GM19238 (cell line): ENCODE measurements around the gene DYNC1LI2.

ENCODE experiments used
- DNase-seq: peaks from one replicate; pipeline ENCODE4 v3.0.0; 2011; ENCODE audit warnings: low spot score; ENCODE audit not compliant: insufficient read length

Gene DYNC1LI2

DNA sequence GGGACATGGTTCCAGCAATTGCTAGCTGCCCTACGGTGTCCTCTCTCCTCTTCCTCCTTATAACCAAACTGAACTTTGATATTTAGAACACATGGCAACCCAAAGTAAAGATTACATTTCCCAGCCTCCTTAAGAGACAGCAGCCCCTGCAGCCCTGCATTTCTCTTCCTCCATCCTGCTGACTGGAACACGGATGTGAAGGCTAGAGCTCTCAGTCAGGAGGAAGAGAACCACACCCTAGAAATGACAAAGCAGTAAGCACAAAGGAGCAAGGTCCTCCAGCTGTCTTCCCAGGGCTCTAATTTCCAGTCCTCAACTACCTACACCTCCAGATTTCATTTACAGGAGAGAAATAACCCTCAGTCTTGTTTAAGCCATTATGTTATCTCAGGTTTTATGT, 10.9 kb downstream of the DYNC1LI2 start:
- no peak for DNase-seq

DNA sequence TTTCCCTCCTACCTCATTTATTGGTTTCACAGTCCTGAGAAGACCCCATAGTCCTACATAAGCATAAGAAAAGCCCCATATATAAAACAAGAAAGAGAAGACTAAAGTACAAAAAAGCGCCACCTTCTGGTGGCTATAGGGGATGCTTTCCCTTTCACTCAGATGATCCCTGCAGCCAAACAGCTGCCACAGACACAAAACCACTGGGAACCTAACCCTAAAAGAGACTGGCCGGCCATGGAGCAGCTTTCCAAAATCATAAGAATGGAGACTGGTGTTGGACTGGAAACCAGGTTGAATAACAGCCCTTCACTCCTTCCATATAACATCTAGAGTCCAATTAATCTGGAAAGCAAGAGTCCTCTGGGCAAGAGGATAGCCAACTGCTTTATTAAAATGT, 11.4 kb downstream of the DYNC1LI2 start:
- DNase-seq: peak; percentile 28

DNA sequence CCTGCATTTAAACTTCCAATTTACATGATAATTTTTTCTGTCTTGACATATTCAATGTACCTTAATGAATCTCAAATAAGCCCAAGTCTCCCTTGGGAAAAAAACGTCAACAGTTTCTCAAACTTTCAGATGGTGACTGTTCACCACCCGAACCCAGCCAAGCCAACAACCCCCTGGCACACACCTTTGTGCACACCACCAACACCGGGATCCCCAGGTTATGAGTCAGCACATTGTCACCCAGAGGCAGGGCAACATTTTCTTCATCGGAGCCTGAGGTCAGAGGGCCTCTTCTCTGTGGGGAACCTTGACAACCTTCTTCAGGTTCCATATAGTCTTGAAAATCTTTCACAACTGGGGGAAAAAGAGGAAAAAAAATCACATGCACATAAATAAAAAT, 15.5 kb downstream of the DYNC1LI2 start:
- DNase-seq: no peak

DNA sequence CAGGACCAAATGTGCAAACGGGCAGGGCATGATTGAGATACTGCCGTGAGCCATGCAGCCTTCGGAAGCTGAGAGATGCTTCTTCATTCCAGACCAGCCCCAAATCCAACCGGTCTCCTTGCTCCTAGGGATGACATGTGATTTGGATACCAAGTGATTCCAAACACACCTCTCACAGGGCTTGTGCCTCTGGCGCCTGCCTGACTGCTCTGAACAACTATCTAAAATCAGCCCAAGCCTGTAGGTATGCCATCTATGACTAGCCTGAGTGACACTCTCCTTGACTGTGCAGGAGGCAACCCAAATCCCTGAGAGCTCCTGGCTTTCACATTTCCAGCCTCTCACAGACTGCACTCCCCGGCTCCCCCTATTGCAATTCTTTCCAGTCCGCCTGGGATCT, 20.3 kb downstream of the DYNC1LI2 start:
- DNase-seq: no peak

DNA sequence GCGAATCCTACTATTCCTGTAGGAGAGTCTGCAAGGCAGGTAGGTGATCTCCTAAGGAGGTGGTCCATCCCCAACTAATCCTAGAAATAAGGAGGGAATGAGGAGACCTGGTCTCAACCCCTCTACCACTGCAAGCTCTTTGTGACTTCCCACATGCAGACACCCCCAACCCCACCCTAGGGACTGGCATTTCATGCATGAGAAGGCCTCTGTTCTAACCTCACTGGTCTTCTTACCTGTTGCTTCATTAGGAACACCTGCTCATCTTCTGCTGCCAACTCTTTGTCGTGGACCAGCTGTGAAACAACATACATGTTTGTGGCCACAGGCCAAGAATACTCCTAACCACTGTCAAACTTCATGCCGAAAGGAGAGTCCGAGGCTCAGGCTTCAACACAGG, 22.6 kb downstream of the DYNC1LI2 start:
- DNase-seq: no peak

DNA sequence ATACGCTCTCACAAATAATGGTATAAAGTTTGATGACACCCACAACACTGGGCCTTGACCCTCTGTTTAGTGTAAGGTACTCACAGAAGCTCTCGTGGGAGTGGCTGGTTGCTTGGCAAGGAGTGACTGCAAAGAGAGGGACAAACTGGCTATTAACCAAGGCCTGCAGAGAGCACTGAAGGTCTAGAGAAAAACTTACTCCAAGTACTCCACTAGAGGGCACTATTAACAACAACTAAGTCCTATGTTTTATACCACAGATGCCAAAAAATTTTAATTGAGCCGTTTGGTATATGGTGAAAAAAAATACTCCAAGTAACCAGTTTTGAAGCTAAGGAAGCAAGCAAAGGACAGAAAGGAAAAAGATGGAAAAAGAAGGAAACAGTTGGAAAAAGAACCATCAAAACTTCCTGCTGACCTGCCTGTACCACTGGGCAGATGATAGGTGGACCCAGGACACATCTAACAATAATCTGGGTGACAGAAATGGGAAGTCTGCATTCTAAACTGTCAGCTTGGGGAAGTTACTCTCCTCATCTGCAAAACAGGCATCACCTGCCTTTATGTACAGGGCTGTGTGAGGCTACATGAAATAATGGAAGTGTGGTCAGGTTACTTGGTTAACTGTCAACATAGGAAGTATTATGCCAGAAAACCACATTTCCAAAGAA, 23.2 kb downstream of the DYNC1LI2 start:
- peak; percentile 14 for DNase-seq

DNA sequence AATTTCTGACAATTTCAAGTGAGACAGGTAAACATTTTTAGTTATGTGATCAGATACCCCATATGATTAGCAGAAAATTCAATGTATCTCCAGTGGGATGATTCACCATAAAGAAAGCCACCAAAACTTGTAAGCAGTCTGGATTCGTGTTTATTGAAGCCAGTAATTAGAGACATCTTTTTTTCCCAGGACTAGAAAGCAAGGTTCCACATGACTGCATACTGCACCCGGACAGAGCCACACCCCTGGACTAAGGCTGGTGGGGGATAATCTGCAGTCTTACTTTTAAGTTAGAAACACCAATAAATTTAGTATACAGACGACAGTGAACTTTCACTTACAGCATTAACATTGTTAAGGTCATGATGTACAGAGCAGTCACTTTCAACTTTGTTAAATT, 30.6 kb downstream of the DYNC1LI2 start:
- no peak for DNase-seq

DNA sequence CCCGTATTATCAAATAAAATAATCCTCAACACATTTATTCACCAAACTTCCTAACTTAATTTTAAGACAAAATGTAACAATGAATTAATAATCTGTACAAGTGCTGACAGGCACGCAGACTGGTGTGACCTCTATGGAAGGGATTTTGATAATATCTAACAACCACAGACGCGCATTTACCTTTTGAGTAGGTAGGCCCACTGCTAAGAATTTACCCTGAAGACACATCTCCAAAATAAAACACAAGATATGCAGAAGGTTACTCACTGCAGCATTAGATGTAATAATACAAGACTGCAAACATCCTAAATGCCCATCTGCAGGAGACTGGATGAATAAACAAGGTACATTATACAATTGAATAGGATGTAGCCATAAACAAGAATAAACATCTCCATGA, 32.2 kb downstream of the DYNC1LI2 start:
- DNase-seq: no peak

DNA sequence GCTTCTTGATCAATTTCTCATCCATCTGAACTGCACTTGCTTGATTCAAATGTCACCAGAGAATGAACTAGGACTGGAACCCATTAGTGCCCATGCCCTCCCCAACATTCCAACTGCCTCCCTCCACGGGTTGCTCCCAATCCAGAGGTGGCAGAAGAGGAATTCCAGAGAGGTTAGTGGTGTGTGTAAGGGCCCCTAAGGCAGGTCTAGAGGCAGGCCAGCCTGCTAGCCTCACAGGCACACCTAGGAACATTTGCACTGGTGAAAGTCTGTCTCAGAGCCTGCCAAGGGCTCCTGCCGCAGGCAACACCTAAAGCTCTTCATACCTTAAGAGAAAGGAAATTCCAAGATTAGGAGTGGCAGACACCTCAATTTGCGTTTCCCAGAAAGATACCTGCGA, 33.6 kb downstream of the DYNC1LI2 start:
- no peak for DNase-seq

DNA sequence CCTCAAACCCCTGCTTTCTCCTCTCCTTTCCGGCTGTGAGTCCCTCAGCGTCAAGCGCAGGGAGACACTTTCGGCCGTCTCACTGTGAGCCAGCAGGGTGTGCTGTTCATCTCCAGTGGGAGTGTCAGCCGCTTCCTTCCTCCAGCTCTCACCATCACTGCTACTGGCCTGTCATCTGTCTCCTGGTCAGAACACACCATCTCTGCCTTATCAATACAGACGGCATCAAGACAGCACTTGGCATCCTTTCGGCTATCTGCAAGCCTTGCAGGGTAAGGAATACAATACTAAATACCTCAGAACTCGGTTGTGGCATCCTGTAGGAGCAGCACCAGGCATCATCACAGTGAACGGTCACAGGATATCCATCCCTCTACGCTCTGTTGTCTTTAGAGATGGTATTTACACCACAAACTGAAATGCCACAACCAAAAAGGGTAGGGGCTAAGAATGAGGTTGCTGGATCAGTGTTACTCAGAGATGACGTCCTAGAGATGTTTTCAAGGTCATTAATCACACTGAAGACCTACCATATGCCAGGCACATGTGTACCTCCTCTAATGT, 34.2 kb downstream of the DYNC1LI2 start:
- no peak for DNase-seq

DNA sequence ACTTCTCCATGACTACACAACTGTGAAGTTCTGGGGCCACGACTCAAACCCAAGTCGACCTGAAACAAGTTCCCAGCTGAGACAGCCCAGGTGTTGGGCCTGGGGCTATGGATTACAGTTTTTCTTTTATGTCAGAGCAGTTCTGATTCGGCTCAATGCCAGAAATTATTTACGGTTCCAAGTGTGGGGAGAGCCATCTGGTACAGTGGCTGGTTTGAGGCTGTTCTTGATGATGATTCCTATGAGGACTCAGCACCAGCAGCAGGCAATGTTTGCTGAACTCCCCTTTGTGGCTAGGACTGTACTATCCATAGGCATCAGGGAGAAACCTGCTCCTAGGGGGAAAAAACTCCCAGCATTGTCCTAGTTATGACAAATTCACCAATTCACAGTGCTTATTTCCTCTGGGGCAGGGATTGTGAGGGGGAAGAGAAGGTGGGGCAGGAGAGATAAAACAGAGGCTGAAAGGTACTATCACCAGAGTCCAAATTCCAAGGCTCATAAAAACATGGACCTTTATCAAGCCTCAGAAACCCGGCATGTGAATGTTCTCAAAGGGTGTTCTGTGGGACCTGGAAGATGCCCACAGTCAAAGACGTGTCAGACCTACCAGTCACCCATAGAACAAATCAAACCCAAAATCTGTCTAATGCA, 36.6 kb downstream of the DYNC1LI2 start:
- DNase-seq: no peak

DNA sequence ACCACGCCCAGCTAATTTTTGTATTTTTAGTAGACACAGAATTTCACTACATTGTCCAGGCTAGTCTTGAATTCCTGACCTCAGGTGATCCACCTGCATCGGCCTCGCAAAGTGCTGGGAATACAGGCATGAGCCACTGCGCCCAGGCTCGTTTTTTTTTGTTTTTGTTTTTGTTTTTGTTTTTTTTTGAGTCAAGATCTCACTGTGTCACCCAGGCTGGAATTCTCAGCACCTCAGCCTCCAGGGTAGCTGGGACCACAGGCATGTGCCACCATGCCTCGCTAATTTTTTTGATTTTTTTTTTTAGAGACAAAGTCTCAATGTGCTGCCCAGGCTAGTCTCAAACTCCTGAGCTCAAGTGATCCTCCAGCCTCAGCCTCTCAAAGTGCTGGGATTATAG, 37.3 kb downstream of the DYNC1LI2 start:
- no peak for DNase-seq

DNA sequence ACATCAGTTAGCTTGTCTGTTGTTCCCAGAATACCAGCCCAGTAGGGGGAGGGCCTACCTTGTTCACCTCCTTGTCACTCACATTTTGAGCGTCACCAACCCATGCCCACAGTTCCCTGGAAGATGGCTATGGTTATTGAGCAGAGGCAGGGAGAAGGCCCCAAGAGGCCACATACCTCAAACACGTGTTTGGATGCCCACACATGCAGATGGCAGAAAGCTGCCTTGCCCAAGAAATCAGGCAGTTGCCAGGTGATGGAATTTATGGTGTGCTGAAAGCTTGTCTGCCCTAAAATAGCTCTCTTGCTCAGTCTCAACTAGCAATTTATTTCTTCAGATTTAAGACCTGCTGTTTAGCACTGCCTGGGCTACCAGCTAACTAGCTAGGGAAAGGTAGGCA, 38.3 kb downstream of the DYNC1LI2 start:
- no peak for DNase-seq

DNA sequence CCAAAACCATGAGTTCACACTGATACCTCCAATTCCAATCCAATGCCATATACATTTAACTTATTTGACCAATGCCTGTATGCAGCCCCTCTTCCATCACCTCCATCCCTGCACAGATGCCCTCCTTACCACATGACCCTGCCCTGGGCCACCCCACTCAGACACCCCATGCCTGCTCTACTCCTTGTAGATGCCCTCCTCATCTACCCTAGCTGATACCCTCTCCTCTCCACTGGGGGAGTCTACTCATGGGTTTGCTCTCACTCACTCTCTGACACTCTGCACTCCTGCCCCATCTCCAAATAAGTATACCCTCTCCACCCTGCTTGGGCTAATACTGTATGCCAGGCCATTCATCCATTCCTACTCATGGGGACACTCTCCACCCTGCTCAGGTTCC, 38.9 kb downstream of the DYNC1LI2 start:
- DNase-seq: no peak

DNA sequence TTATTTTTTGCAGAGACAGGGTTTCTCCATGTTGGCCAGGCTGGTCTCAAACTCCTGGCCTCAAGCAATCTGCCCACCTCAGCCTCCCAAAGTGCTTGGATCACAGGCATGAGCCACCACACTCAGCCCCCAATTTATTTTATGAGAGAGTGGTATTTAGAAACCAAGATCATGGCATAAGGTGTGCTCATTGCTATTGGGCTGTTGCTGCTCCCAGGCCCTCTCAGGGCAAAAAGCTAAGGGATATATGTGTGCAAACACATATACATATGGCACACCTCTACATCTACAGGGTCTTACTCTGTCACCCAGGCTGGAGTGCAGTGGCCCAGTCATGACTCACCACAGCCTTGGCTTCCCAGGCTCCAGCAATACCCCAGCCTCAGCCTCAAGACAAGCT, 39.8 kb downstream of the DYNC1LI2 start:
- DNase-seq: no peak

DNA sequence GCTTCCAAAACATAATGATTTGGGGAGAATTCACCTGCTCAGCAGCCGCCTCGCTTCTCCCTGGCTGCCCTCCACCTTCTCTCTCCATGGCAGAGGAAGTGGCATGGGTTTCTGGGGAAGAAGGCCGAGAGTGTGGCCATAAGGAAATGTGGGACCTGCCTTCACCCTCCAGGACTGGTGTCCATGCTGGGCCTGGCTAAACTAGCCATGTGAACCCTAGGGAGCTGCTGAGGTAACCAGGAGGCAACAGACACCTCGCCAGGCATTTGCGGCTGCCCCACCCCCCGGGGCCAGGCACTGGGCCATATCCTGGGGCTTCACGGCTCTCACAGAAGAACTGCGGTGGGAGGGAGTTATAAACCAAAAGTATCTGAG, 44.9 kb downstream of the DYNC1LI2 start:
- DNase-seq: no peak

DNA sequence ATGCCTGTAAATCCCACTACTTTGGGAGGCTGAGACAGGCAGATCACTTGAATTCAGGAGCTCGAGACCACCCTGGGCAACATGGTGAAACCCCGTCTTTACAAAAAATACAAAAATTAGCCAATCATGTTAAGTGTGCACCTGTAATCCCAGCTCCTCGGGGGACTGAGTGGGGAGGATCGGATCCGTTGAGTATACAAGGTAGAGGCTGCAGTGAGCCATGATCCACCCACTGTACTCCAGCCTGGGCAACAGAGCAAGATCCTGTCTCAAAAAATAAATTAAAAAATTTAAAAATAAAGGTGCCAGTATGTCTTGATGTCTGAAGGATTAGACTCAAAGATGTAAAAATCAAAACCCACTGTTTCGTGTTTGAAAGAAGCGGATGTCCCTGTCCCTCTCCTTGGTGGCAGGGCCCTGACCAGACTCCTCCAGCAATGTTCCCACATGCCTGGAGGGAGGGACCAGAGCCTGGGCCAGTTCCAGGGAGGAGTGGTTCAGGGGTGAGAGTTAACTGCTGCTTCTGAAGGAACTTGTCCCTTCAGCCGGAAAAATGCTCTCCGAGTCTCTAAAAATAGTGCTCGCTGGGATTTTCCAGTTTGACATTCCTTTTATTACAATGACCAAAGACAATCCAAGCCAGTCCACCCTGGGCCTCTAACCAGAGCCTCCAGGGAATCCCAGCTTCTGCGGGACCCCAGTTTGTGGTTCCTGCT, 45.5 kb downstream of the DYNC1LI2 start:
- no peak for DNase-seq

DNA sequence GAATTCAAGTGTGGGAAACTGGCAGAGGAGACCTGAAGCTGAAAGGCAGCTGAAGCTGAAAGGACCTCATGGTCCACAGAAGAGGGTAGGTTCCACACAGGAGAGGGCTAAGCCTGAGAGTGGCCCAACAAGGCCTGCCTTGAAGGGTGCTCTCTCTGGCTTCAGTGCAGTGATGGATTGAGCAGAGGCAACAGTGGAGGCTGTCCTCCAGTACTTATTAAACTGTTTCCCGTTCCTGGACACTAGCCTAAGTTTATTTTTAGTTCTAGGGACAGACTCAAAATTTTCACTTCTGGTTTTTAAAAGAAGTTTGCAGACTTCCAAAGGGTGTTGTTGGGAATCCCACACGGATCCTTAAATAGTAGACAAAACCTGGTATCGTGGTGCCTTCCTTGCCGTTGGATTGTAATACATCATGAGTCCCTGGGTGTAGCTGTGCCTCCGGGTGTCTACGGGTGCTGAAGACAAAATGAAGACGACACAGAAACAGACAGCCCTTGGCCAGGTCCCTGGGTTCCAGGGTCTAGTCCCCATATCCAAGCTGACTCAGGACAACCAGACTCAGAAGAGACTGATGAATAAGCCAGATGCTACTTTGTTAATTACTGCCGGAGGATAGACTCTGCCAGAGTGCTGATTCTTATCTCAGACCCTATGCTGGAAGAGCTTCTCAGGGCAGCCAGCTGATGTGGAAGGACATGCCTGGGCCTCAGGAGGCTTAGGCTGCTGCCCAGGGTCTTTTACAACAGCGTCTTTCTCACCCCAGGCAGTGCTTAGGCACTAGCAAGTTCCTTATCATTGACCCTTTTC, 47.8 kb downstream of the DYNC1LI2 start:
- no peak for DNase-seq

DNA sequence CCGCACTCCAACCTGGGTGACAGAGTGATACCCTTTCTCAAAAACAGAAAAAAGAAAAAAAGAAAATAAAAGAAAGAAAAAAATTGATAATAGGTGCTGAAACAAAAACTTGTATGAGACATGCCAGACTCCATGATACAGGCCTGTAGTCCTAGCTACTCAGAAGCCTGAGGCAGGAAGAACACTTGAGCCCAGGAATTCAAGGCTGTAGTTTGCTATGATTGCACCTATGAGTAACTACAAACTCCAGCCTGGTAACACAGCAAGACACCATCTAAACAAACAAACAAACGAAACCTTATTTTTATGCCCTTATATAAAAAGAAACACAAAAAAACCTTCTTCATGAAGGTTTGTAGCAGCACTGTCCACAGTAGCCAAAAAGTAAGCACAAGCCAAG, 49.9 kb downstream of the DYNC1LI2 start:
- DNase-seq: no peak

DNA sequence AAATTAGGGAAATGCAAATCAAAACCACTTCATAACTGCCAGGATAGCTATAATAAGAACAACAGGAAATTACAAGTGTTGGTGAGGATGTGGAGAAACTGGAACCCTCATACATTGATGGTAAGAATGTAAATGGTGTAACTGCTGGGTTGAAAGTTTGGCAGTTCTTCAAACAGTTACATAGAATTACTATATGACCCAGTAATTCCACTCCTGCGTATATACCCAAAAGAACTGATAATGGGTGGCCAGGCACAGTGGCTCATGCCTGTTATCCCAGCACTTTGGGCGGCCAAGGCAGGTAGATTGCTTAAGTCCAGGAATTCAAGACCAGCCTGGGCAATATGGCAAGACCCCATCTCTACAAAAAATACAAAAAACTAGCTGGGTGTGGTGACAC, 50.4 kb downstream of the DYNC1LI2 start:
- no peak for DNase-seq

DNA sequence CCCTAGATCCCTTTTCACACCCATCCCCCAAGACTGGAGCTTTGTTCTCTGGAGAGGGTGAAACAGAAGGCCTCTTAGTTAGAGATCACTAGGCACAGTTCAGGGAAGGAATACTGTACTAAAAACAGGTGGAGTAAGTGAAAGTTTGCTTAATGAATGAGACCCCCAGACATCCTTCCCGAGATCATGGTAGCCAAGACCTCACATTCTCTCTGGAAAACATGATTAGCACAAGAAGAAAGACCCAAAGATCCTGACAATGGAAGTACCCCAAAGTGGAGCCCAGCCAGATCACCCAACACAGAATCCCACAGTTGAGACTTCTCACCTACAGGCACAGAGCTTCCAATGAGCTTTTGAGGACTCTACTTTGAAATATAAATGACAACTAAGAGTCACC, 51.5 kb downstream of the DYNC1LI2 start:
- no peak for DNase-seq

DNA sequence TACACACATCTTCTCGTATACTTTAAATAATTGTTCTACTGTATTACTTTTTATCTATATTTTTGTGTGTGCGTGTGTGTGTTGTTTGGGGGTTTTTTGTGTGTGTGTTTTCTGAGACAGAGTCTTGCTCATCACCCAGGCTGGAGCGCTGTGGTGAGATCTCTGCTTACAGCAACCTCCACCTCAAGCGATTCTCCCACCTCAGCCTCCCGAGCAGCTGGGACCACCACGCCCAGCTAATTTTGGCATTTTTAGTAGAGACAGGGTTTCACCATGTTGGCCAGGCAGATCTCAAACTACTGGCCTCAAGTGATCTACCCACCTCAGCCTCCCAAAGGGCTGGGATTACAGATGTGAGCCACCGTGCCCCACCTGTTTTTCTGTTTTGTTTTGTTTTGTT, 53.4 kb downstream of the DYNC1LI2 start:
- DNase-seq: no peak
